Psoas muscle (tissue), 8 donors: ENCODE results near the gene DOCK1. TPM values are rescaled to one million over a fixed set of nuclear protein-coding genes. Genes with fewer than 3 reads are reported as not detected.
A peak's percentile ranks its signal among the peaks of the same experiment; 100 is the strongest.

ENCODE experiments used
- ATAC-seq, 4 donors: fragments of 200-7000 bp; cut with Tn5 transposase; one replicate each; pipeline ENCODE4 v1.9.1; 2020; ENCODE audit warnings: moderate library complexity in 3 of 4, mild to moderate bottlenecking in 2 of 4
- DNase-seq, 2 donors: peaks; one replicate each; pipeline ENCODE4 v3.0.0-alpha.2; 2020
- H3K27ac ChIP-seq: fragments of 200-600 bp; one replicate; pipeline ENCODE4 v1.8.0; 2022
- H3K27me3 ChIP-seq, 3 donors: fragments of 200-600 bp in 1 of 3; one replicate each; pipeline versions ENCODE4 v1.6.1 to v1.8.0; 2013 to 2022; ENCODE audit warnings: low read length in 2 of 3, mild to moderate bottlenecking in 2 of 3, moderate library complexity in 1 of 3; ENCODE audit not compliant: insufficient read depth in 3 of 3
- H3K36me3 ChIP-seq, 2 donors: fragments of 200-600 bp in 1 of 2; one replicate each; pipeline versions ENCODE4 v1.6.1 to v1.8.0; 2013 to 2022; ENCODE audit warnings: low read depth in 1 of 2, mild to moderate bottlenecking in 1 of 2, moderate library complexity in 1 of 2; ENCODE audit not compliant: insufficient read depth in 1 of 2
- H3K4me1 ChIP-seq: fragments of 200-600 bp; one replicate; pipeline ENCODE4 v1.8.0; 2022
- H3K4me3 ChIP-seq: fragments of 200-600 bp; one replicate; pipeline ENCODE4 v1.8.0; 2022; ENCODE audit warnings: mild to moderate bottlenecking
- H3K9me3 ChIP-seq: fragments of 200-600 bp; one replicate; pipeline ENCODE4 v1.8.0; 2022
- WGBS, 3 donors: extraction: QIAGEN DNeasy Blood & Tissue Kit; methylation state at CpG; one replicate each; pipeline versions ENCODE4 v1.1.6 to v1.1.7; 2013; 5-methylcytosine and 5-hydroxymethylcytosine counted together
- intact Hi-C, 2 donors: fragments of 100-400 bp; cut with DNase I; formaldehyde crosslinking; loops; one replicate each; pipeline versions ENCODE4 v1.11.0 to v1.14.2; 2022
- long read RNA-seq, 2 donors: library from polyadenylated mRNA; unstranded; transcript quantifications; one replicate each; pipeline ENCODE4 v2.0.0, GENCODE V29; 2021
- polyA plus RNA-seq, 3 donors: library from polyadenylated mRNA; stranded (reverse); fragments of 200-250 nt; gene quantifications; one replicate each; pipeline ENCODE4 v1.2.3, GENCODE V29; 2013
- total RNA-seq, 4 donors: library from RNA; stranded (reverse); fragmentation: NEBNext Ultra II Directional in 2 of 4; extraction: Animal tissue kit (Norgen Biotek cat#: 25700) in 2 of 4; gene quantifications; one replicate each; pipeline versions ENCODE4 v1.2.1 to v1.2.4, GENCODE V29; 2021 to 2023
- TF ChIP-seq, protein P1 (sequence below): fragments of 200-600 bp; IDR thresholded peaks from one replicate; pipeline ENCODE4 v1.8.0; 2022; ENCODE audit warnings: antibody characterized with exemption
- donor health status: healthy with polysubstance abuse.
- donor health status: DM: no; HTN: no; CAD: no; lungs with moderate emphysema.
- donor health status: Bipolar disorder and iron deficiency.
- donor health status: healthy.
- donor health status: DM: yes; HTN: yes; CAD: no.
- donor health status: DM: no; HTN: no; CAD: no.
- donor health status: DM: no; HTN: no; CAD: no.
- donor health status: DM: yes; HTN: yes; CAD: no.

The DOCK1 gene
- total RNA-seq (10 to 100 TPM in 1 of 4 donors, 1 to 10 TPM in 3; 5.4 to 11.3 (median 6.7) TPM), polyA plus RNA-seq (1 to 10 TPM; 2.1 to 3.5 (median 2.4) TPM)
- long read RNA-seq, donor 1, partial matches to known transcripts: 2 of 3 reads
- long read RNA-seq, donor 1, other reads (novel, unspliced or antisense): 1 of 3 reads
- long read RNA-seq, donor 2, partial matches to known transcripts: 3 of 6 reads
- long read RNA-seq, donor 2, other reads (novel, unspliced or antisense): 3 of 6 reads

DNA sequence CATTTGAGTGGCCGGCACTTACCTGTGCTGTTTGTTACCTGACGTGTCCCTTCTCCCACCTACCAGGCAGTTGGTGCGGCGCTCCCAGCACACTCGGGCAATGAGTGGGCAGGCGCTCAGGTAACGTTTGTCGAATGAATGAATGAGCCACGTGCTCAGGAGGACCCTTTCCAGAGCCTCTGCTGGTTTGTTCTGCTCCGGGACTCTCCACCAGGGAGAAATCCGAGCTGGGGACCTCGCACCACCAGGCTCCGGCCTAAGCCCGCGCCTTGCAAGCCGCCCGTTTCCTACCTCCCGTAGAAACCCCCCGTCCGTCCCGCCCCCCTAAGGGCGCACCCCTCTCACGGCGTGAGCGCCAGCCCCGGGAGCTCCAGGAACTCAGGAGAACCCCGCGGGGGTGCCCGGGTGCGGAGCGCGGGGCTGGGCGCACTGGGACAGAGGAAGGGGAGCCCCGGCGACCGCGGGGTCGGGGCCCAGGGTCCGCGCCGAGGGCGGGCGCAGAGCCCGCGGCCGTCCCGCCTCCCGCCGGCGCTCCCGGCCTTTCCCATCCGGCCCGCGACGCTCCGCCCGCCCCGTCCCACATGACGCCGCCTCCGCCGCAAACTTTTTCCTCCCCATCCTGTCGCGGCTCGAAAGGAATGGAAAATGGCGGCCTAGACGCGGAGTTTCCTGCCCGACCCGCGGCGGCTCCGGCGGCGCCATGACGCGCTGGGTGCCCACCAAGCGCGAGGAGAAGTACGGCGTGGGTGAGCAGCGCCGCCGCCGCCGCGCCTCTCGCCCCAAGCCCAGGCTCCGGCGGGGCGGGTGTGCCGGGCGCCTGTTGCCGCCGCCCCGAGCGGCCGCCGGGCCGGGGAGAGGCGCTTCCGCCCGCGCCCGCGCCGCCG is at the start of gene DOCK1:
TSS of gene DOCK1 (plus strand) at position 611 of the 884 bp plus-strand sequence. CDS start at position 701, 90 bp downstream.
- H3K27ac ChIP-seq: peak within 1 kb of the TSS; percentile 68
- DNase-seq: peak; percentile 71 to 73
- no peaks in the 10 kb centered on the region for H3K9me3 ChIP-seq
- no peaks in the 10 kb centered on the region for H3K4me1 ChIP-seq
- peaks cover 0 to 30% (median 10%) of the 10 kb centered on the region in 3 donors for H3K27me3 ChIP-seq
- no peaks in the 10 kb centered on the region for H3K36me3 ChIP-seq
- TF ChIP-seq, protein P1, sequence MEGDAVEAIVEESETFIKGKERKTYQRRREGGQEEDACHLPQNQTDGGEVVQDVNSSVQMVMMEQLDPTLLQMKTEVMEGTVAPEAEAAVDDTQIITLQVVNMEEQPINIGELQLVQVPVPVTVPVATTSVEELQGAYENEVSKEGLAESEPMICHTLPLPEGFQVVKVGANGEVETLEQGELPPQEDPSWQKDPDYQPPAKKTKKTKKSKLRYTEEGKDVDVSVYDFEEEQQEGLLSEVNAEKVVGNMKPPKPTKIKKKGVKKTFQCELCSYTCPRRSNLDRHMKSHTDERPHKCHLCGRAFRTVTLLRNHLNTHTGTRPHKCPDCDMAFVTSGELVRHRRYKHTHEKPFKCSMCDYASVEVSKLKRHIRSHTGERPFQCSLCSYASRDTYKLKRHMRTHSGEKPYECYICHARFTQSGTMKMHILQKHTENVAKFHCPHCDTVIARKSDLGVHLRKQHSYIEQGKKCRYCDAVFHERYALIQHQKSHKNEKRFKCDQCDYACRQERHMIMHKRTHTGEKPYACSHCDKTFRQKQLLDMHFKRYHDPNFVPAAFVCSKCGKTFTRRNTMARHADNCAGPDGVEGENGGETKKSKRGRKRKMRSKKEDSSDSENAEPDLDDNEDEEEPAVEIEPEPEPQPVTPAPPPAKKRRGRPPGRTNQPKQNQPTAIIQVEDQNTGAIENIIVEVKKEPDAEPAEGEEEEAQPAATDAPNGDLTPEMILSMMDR: no peak
- peak within 1 kb of the TSS; percentile 66 for H3K4me3 ChIP-seq
- intact Hi-C loops: no loop called here
- 1 to 2% (median 1%) methylated on average over 48 to 108 of the region's 108 CpGs for WGBS, 3 donors
- peak in 3 of 4 donors; percentile 50 to 62 (median 57) for ATAC-seq

DNA sequence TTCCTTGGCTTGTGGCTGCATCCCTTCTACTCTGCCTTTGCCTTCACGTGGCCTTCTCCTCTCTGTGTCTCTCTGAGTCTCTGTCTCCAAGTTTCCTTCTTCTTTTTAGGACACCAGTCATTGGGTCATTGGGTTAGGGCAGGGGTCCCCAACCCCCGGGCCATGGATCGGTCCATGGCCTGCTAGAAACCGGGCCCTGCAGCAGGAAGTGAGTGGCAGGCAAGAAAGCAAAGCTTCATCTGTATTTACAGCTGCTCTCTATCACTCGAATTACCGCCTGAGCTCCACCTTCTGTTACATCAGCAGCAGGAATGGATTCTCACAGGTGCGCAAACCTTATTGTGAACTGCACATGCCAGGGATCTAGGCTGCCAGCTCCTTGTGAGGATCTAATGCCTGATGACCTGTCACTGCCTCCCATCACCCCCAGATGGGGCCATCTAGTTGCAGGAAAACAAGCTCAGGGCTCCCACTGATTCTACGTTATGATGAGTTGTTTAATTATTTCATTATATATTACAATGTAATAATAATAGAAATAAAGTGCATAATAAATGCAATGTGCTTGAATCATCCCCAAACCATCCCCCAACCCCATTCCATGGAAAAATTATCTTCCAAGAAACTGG is 47.9 kb upstream of the DOCK1 start:
- H3K36me3 ChIP-seq: no peaks in the 10 kb centered on the region
- TF ChIP-seq, protein P1: no peak
- H3K9me3 ChIP-seq: no peaks in the 10 kb centered on the region
- DNase-seq (no peak), ATAC-seq (no peak)
- H3K27me3 ChIP-seq: peaks cover 0 to 3% (median 0%) of the 10 kb centered on the region in 3 donors
- intact Hi-C loops: no loop called here
- no peaks in the 10 kb centered on the region for H3K4me1 ChIP-seq
- 84 to 89% (median 84%) methylated on average over 8 of the region's 8 CpGs for WGBS, 3 donors
- H3K27ac ChIP-seq: no peak overlapping the region
- no peak overlapping the region for H3K4me3 ChIP-seq

DNA sequence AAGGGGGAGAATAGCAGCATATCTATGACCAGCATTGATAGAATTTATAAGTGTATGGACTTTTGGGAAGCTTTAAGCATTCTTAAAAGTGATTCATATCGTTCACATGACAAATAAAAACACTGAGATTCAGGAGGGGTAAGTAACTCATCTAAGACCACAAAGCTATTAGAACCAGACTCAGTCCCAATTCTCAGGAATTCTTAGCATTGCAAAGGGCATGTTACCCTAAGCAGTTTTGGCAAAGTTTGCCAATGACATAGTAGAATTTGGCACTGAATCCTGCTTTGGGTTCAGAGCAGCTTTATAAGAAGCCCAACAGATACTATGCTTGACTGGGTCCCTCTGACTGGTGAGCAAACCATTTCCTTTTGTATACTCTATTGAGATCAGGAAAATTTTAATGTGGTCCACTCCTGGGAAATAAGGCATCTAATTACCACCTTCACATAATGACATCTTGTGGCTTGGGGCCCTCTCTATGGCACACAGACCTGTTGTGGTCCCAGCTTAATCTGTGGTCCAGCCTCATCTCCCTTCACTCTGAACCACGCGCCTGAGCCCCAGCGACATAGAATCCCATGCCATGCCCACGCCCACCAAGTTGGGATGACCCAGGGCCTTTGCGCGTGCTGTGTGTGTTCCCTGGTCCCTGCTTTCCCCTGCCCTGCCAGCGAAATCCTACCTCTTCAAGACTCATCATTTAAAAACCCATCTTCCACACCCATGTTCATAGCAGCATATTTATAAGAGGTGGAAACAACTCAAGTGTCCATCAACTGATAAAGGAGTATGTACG is 37.5 kb upstream of the DOCK1 start:
- no peak overlapping the region for H3K27ac ChIP-seq
- WGBS, 3 donors: 76 to 87% (median 81%) methylated on average over 9 of the region's 9 CpGs
- no peaks in the 10 kb centered on the region for H3K4me1 ChIP-seq
- H3K4me3 ChIP-seq: no peak overlapping the region
- no peaks in the 10 kb centered on the region for H3K36me3 ChIP-seq
- H3K27me3 ChIP-seq: no peaks in the 10 kb centered on the region
- no peaks in the 10 kb centered on the region for H3K9me3 ChIP-seq
- ATAC-seq: no peak
- no peak for DNase-seq
- intact Hi-C loops: no loop called here
- TF ChIP-seq, protein P1: no peak

DNA sequence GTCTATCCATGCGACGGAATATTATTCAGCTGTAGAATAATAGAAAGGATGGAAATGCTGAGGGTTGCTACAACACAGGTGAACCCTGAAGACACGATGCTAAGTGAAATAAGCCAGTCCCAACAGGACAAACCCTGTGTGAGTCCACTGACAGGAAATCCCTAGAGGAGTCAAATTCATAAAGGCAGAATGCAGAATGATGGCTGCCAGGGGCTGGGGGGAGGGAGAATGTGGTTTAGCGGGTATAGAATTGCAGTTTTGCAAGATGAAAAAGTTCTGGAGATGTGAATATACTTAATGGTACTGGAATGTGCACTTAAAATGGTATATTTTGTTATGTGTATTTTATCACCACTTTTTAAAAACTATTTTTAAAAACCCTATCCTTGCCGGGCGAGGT is 36.9 kb upstream of the DOCK1 start:
- DNase-seq (no peak), ATAC-seq (no peak)
- intact Hi-C loops: no loop called here
- Histone ChIP-seq H3K4me3 (no peak overlapping the region), H3K9me3 (no peaks in the 10 kb centered on the region), H3K36me3 (no peaks in the 10 kb centered on the region), H3K27ac (no peak overlapping the region), H3K27me3 (no peaks in the 10 kb centered on the region), H3K4me1 (no peaks in the 10 kb centered on the region)
- TF ChIP-seq, protein P1: no peak
- 81 to 85% (median 84%) methylated on average over 6 of the region's 6 CpGs for WGBS, 3 donors
